GM12873 (cell line): ENCODE results near the gene PDCD1.

Experiments used
- CTCF ChIP-seq: IDR thresholded peaks from 2 replicates; pipeline ENCODE4 v1.5.1; 2012; ENCODE audit warnings: low read depth, mild to moderate bottlenecking, moderate library complexity, low read length, control low read depth; ENCODE audit not compliant: insufficient read depth; ENCODE audit errors: missing control alignments

Gene PDCD1

GRCh38 chr2:241801611-241802420, 56.9 kb downstream of the PDCD1 start:
- no peak for TF ChIP-seq CTCF
